HG02623 (cell line): Measurements from ENCODE around the gene SLC2A11.
"Not testable (repeated sequence)": the region's sequence is repeated elsewhere in the genome, so short reads cannot be mapped to it uniquely, and the experiment has no call there.

Source experiments
- ATAC-seq: cut with Tn5 transposase; IDR thresholded peaks from one replicate; pipeline ENCODE4 v1.9.1; 2021; ENCODE audit warnings: moderate library complexity; ENCODE audit not compliant: unreplicated experiment

The SLC2A11 gene

DNA sequence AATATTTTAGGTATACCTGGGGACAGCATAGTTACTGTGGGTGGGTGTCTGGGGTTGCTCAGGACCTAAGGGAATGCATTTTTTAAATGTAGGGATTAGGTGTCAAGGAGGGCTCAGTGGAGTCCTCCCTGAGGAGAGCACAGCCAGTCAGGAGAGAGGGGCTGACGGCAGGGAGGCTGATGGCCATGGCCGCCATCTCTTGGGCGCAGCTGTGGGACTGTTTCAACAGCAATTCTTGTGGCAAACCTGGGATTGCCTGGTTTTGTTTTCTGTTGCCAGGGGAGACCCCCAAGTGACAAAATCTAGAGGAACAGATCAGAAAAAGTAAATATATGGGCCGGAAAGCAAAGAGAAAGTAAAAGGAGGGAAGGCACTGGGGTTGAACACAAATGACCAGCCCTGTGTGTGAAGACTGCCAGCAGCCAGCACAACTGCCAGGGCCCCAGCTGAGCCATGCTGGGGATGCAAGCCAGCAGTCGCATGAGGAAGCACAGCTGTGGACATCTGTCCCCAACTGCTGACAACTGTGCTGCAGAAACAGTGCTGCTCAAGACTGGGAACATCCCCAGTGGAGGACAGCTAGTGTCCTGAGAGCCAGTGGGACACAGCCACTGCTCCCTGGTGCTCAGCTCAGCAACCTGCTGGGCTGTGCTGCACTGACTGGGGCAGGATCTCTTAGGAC lies 47.0 kb downstream of the SLC2A11 start:
- ATAC-seq, result no peak

DNA sequence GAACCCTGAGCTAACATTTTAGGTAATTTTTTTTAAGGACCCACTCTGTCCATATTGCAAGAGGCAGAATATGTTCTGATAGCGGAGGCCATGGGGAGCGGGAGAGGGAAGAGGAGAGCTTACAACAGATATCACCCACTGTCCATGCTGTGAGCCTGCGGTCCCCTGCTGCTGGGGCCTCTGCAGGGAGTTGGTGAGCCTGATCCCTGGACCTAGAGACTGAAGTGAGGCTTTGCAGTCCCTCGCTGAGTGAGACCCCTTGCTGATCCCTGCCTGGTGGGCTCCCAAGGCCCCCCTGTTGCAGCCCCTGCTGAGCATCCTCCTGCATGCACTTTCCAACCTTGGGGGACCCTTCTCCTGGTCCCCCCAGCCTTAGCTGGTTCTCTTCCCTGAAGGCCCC lies 49.0 kb downstream of the SLC2A11 start:
- ATAC-seq, result no peak

DNA sequence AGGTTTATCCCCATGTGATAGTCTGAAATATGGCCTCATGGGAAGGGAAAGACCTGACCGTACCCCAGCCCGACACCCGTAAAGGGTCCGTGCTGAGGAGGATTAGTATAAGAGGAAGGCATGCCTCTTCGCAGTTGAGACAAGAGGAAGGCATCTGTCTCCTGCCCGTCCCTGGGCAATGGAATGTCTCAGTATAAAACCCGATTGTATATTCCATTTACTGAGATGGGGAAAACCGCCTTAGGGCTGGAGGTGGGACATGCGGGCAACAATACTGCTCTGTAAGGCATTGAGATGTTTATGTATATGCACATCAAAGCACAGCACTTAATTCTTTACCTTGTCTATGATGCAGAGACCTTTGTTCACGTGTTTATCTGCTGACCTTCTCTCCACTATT lies 49.7 kb downstream of the SLC2A11 start:
- ATAC-seq, result not testable (repeated sequence)

DNA sequence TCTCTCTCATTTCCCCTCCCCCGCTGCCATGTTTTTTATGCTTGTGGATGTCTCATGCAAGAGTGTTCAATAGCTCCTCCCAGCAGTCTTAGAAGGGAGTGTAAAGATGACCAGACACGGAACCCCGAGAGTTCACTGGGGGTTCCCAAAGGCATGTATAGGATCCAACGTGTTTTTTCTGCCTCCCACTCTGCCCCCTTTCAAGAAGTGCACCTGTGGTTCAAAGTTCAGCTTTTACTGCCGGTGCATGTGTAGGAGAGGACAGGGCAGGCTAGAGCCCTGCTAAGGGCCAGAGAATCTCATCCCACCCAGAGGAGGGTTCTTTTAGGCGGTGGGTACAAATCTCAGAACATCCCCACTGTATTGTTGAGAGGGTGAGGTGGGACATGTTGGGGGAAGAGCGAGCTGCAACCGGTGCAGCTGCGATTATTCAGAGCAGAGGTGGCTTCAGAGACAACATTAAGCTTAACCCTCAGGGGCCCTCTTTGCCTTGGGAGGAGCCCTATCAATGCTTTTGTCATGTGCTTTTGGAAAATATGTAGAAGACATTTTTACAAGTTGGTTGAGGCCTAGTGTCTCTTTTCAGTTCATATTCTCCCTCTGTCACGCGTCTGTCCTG lies 51.0 kb downstream of the SLC2A11 start:
- ATAC-seq, result no peak

DNA sequence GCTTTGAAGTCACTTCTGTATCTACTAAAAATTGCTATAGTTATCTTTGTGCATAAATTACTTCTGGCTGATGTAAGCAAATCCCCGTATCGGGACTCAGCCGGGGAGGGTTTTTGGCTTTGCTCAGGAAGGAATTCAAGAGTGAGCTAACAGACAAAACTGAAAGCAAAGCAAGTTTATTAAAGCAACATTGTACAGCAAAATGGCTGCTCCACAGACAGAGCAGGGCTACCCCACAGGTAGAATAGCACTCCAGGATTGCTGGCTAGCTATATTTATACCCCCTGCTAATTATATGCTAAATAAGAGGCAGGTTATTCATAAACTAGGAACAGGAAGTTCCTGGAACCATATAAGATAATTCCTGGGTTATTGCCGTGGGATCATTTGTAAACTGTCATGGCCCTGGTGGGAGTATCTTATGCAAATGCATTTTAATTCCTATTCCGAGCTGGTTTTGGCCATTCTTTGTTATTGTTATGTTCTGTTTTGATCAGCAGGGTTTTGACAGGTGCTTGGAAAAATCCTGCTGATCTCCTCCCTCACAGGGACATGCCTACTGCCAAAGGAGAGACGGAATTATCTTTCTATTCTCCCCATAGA lies 51.7 kb downstream of the SLC2A11 start:
- ATAC-seq, result no peak

DNA sequence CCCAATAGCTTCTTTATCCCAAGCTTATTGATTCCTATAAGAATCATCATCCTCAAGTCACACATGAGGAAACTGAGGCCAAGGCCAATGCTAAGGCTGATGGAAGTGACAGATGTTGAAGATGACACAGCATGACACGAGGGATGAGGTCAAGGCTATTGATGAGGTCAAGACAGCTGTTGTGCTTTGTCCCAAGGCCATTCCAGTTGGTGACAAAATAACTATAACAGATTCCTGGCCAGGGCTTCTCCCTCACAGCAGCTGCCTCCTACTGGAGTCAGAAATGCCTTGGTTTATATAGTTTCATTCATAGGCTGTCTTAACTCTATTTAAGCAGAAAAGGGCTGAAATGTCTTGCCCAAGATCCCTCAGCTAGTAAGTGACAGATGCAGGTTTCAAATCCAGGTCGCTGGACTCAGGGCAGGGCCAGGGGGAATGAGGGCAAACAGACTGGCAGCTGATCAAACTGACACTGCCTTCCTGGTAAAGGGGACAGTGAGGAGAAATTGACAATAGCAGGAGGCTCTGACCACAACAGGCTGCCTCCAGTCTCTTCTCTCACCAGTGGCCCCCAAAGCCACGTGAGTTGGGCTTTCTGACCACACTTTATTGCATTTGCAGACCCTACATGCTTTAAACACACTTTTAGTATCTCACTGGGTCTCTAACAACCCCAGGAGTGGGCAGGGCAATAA lies 53.0 kb downstream of the SLC2A11 start:
- no peak for ATAC-seq

DNA sequence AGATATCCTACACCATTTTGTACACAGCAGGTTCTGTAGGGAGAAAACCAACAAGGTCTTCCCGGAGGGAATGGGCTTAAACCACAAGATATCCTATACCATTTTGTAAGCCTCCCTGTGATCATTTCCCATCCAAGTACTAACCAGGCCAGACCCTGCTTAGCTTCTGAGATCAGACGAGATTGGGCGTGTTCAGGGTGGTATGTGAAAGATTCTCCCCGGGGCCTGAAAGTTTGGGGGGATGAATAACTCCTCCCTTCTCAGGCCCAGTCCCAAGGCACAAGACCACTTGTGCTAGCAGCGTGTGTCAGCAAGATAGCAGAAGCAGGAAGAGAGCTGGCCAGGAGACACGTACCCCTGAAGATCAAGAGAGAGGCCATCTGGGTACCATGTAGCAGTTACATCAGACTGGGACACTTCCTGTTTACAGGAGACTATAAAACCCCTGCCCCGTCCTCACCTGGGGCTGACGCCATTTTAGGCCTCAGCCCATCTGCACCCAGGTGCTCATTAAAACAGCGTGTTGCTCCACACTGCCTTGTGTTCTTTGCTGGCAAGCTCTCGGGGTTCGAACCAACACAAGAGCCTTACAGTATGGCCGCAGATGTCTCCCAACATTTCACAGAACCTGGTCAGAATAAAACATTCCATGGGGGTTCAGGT lies 53.8 kb downstream of the SLC2A11 start:
- ATAC-seq, result no peak

DNA sequence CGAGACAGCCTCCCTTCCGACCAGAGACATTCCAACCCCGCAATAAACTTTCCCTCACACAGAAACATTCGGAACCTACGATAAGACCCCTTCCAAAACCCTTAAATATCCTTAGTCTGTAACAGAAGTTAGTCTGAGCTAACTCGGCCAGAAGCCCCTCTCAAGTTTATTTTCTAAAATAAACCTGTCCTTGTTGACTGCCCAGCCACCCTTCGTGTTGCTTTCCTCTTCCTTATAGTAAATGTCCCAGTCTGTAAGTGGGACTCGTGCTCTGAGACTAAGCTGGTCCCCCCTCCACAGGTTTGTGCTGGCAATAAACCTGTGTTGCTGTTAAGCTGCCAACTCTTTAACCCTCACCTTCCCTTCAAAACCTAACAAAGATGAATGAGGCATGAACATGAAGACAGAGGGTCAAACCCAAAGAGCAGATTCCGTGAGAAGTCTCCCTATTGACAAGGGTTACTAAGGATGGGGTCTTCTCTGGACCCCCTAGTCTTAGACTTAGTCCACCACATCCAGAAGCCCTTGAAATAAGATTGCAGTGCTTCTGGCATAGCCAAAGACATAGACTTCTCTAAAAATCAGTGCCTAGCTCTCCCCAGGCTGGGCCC lies 54.7 kb downstream of the SLC2A11 start:
- no peak for ATAC-seq

DNA sequence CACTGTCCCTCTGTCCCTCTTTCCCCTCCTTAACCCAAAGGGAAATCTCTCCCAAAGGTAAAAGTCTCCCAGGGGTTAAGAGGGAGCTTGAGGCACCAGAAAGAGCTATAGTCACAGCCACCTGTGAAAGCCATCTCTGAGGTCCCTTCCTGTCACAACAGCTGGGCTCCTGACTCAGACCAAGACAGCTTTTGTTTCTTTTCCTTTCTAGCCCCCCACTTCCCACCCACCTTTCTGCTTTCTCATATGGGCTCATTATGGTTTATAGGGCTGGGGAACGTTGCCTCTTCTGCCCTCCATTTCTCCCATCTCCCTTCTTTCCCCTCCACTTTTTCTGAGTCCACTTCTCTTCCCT lies 55.6 kb downstream of the SLC2A11 start:
- ATAC-seq, result no peak

DNA sequence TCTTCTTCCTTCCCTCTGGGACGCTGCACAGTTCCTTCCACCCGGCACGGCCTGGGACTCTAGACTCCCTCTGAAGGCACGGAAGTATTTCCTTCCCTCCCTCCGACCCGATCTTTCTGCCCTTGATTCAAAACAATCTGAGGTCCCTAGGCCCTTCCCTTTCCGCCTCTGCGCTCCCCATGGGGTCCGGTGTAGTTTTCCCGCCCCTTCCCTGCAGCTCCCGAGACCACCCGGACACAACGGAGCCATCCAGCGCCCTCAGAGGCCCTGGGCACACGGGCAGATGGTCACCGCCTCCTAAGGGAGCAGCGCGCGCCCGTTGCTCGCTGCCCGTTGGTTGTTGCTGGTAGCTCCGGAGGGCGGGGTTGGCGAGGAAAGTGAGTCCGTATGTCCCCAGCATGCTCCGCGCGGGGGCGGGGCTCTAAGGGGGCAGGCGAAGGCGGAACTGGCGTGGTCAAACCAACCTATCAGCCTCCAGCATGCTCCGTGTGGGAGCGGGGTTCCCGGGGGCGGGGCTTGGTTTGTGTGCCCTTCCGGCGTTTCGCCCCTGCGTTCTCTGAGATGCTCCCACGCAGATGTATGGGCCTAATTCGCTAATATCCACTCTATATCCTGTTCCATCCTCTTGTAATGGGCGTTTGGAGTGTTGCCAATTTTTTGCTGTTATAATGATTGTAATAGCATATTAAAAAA lies 56.1 kb downstream of the SLC2A11 start:
- peak; percentile 98 for ATAC-seq

DNA sequence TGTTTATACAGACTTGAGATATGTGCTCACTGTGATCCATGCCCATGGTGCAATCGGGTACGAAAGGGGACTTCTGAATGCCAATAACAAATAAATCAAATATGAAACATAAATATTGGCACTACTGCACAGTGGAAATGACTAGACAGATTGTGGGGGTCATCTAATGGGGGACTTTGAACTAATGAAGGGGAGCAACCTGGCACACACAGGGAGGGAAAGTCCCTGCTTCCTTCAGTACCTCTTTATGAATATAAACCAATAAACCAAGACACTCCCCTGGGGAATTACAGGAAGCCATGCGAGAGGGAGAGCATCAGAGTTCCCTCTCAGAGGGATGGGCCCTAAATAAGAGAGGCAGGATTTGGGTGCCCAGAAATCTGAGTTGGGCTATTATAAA lies 57.6 kb downstream of the SLC2A11 start:
- no peak for ATAC-seq

DNA sequence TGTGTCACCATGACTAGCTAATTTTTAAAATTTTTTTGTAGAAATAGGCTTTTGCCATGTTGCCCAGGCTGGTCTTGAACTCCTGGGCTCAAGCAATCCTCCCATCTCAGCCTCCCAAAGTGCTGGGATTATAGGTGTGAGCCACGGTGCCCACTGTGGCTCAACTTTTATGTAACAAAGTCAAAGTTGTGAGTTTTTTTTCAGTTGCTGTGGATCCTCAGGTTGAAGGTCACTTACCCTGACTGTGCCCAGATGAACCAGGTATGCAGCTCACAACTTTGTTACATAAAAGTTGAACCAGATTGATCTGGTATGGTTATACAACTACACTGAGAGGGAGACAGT lies 62.6 kb downstream of the SLC2A11 start:
- ATAC-seq, result not testable (repeated sequence)

DNA sequence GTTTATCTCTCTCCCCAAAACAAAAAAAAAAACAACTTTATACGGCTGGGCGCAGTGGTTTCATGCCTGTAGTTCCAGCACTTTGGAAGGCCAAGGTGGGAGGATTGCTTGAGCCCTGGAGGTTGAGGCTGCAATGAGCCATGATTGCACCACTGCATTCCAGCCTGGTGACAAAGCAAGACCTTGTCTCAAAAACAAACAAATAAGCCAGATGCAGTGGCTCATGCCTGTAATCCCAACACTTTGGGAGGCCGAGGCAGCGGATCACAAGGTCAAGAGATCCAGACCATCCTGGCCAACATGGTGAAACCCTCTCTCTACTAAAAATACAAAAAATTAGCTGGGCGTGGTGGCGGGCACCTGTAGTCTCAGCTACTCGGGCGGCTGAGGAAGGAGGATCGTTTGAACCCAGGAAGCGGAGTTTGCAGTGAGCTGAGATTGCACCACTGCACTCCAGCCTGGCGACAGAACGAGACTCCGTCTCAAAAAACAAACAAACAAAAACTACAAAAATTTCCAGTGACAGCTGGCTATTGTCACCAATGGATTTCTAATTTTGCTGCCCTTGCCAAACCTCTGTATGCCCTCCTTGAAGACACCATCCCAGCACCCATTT lies 64.0 kb downstream of the SLC2A11 start:
- not testable (repeated sequence) for ATAC-seq

DNA sequence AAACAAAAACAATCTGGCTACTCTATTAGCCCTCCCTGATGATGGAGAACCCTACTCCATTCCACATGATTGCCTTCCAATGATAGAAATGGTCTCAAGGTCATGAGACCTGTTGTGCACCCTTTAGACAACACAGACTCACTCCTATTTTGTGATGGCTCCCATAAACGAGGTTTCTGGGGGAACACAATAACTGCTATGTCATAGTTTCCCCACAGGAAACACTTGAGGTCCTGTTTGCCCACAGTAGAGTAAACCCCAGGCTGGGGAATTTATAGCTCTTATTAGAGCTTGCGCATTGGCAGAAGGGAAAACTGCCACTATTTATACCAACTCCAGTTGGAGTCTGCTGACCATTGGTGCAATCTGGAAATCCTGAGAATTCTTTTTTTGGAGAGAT lies 65.2 kb downstream of the SLC2A11 start:
- ATAC-seq, result no peak

DNA sequence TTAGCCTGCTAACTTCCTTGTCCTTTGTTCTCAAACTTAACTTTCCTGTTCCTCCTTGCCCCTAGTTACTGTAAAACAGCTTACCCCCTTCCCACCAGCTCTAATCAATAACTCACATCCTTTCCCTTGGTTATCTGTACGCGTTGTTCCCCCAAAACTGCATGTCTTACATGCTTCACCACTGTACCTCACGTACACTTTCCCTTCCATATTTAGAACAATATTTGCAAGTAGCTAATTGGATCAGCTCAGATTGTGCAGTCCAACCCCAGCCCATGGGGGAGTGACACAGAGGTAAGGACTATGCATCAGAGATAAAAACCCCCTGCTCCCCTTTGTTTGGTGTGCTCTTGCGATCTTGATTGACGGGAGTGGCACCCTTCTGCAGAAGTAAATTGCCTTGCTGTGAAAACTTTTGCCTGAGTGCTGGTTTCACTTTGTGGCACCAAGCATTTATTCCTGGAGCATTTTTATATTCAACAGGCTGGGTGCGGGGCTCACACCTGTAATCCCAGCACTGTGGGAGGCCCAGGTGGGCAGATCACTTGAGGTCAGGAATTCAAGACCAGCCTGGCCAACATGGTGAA lies 67.4 kb downstream of the SLC2A11 start:
- no peak for ATAC-seq

DNA sequence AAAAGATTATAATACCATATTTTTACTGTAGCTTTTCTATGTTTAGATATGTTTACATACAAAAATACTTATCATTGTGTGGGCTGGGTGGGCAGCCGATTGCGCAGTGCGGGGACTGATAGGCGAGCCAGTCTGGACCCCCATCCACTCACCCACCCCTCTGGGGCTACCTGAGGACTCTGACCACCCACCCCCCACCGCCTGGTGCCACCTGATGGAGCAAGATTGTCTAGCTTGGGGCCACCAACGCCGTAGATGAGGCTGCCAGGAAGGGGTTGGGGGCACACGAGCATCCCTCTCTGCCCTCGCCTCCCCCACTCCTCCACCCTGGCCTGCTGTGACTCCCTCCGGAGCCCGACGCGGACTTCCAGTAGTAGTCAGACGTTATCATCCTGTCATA lies 68.9 kb downstream of the SLC2A11 start:
- ATAC-seq, result no peak
